GM10248 (cell line): ENCODE measurements around the gene LIX1.
"Not testable (repeated sequence)": the region's sequence is repeated elsewhere in the genome, so short reads cannot be mapped to it uniquely, and the experiment has no call there.

Experiments
- CTCF ChIA-PET: fragments of 300-600 bp; sonication (Branson Sonifier 250); formaldehyde crosslinking; extraction: SDS; loops from one replicate; lab custom pipeline; 2021; ENCODE audit warnings: antibody characterized with exemption; lab: Yijun Ruan, JAX
- POLR2A ChIA-PET: fragments of 350-650 bp; sonication (Branson Sonifier 250); formaldehyde crosslinking; extraction: SDS; loops from one replicate; lab custom pipeline; 2020; ENCODE audit warnings: antibody characterized with exemption; lab: Yijun Ruan, JAX
- DNase-seq: peaks from one replicate; pipeline ENCODE4 v3.0.0; 2012; ENCODE audit errors: extremely low spot score
- CTCF ChIP-seq: IDR thresholded peaks from 2 replicates; pipeline ENCODE4 v1.5.1; 2012; ENCODE audit warnings: mild to moderate bottlenecking, low read depth; ENCODE audit errors: extremely low read depth, missing control alignments, control extremely low read depth

The LIX1 gene

GRCh38 chr5:97090944-97091343 is 51.5 kb downstream of the LIX1 start:
- ChIA-PET POLR2A (no interaction called here), CTCF (interaction anchor here (0.6 to 1.4 kb wide), 5 partner anchors 9 to 222 kb away, joined by 3 to 4 read pairs (median 3); no protein-coding TSS in a partner anchor)
- no peak for DNase-seq
- no peak for TF ChIP-seq CTCF

GRCh38 chr5:97089149-97089801 is 53.1 kb downstream of the LIX1 start:
- no peak for DNase-seq
- no peak for TF ChIP-seq CTCF
- ChIA-PET CTCF (interaction anchor here (1.3 to 1.4 kb wide), 2 partner anchors 52 to 74 kb away, joined by 4 read pairs; no protein-coding TSS in a partner anchor), POLR2A (no interaction called here)

GRCh38 chr5:97088774-97089148 is 53.6 kb downstream of the LIX1 start:
- DNase-seq = no peak
- TF ChIP-seq CTCF = no peak
- CTCF ChIA-PET = interaction anchor here (1.4 kb wide), 1 partner anchor 52 kb away, joined by 4 read pairs; no protein-coding TSS in a partner anchor
- POLR2A ChIA-PET = no interaction called here

- DNase-seq = no peak
- no peak for TF ChIP-seq CTCF
- ChIA-PET POLR2A (no interaction called here), CTCF (no interaction called here)
These were observed 55.3 kb downstream of the LIX1 start for GRCh38 chr5:97087138-97087537.

- no peak for DNase-seq
- ChIA-PET CTCF (interaction anchor here (1.0 to 1.6 kb wide), 2 partner anchors 76 to 275 kb away, joined by 3 read pairs; no protein-coding TSS in a partner anchor), POLR2A (no interaction called here)
- no peak for TF ChIP-seq CTCF
These were observed 56.8 kb downstream of the LIX1 start for GRCh38 chr5:97085459-97086181.

GRCh38 chr5:97084782-97085458 is 57.5 kb downstream of the LIX1 start:
- POLR2A ChIA-PET = not testable (repeated sequence)

More at GRCh38 chr5:97084782-97085458, 57.5 kb downstream of the LIX1 start:
- DNase-seq = not testable (repeated sequence)
- CTCF ChIA-PET = interaction anchor here (1.0 to 1.6 kb wide), 4 partner anchors 10 to 275 kb away, joined by 3 read pairs; no protein-coding TSS in a partner anchor
